ENCODE results near the gene HHIPL2. TPM values are rescaled to one million over a fixed set of nuclear protein-coding genes. Genes with fewer than 3 reads are reported as not detected.

The HHIPL2 gene
- total and polyA plus RNA-seq, 2 donors, result 0.33 to 0.57 TPM

DNA sequence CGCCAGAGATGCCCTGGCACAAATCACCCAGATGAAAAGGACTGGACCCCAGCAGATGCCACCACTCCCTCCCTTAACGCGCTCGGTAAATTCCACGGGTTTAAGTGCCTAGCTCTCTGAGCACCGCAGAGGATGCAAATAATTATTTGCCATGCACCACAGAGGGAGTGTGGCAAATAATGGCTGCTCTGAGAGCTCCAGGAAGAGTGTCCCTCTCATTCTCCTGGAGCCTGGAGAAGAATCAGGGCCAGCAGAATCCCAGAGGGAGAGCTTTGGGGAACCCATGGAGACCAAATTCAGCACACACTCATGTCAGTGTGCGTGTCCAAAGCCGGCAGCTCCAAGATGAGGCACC, 667 bp downstream of the HHIPL2 start:
- H3K4me1 ChIP-seq (ENCODE audit: control insufficient read depth in 2 of 2, insufficient read depth in 2 of 2, low read length in 2 of 2), result no peaks in the 10 kb centered on the region
- H3K27me3 ChIP-seq (ENCODE audit: control insufficient read depth in 2 of 2, insufficient read depth in 1 of 2, low read length in 1 of 2), result peaks cover 0 to 14% of the 10 kb centered on the region in 2 donors
- no peak overlapping the region for H3K4me3 ChIP-seq (ENCODE audit: low read length in 2 of 2)
- WGBS, result 76% methylated on average over 8 of the region's 8 CpGs
- no peaks in the 10 kb centered on the region for H3K9me3 ChIP-seq (ENCODE audit: control insufficient read depth in 2 of 2, insufficient read depth in 1 of 2, low read length in 1 of 2)
- no peak for DNase-seq (ENCODE audit: low read depth in 6 of 9, low spot score in 9 of 9)
- no peaks in the 10 kb centered on the region for H3K36me3 ChIP-seq (ENCODE audit: control insufficient read depth in 2 of 2, insufficient read depth in 2 of 2, low read length in 1 of 2)
- H3K27ac ChIP-seq (ENCODE audit: low read depth in 1 of 2, low read length in 1 of 2), result no peak overlapping the region

DNA sequence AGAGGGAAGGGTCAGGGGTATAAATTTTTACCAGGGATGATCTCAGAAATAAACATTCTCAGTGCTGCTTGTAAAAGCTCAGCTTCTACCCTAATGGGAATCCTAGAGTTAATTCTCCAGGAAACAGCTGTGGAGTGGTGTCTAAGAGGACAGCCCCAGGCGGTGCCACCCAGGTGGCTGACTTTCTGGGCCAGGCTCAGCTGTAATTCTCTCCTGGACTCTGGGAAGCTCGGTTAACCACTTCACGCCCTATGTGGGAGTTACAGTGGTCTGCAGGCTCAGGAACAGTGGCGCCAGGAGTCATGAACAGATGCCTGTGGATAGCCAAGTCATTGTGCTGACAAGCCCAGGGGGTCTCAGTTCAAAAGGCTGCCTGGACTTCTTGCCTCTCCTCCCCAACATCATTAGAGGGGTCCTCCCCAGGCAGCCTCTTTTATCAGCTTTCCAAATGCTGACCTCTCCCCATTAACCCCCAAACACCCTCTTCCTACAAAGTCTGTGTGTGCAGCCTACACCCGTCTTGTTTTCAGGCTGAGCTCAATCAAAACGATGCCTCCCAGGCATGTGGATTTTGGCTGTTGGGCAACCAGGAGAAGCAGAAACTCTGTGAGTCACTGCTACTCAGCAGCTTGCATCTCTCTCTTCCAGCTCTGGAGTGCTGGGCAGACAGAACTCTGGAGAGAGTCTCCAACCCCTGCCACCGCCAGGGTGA, 1.2 kb downstream of the HHIPL2 start:
- no peak for DNase-seq (ENCODE audit: low read depth in 6 of 9, low spot score in 9 of 9)
- H3K9me3 ChIP-seq (ENCODE audit: control insufficient read depth in 2 of 2, insufficient read depth in 1 of 2, low read length in 1 of 2), result no peaks in the 10 kb centered on the region
- H3K4me1 ChIP-seq (ENCODE audit: control insufficient read depth in 2 of 2, insufficient read depth in 2 of 2, low read length in 2 of 2), result no peaks in the 10 kb centered on the region
- H3K36me3 ChIP-seq (ENCODE audit: control insufficient read depth in 2 of 2, insufficient read depth in 2 of 2, low read length in 1 of 2), result no peaks in the 10 kb centered on the region
- no peak overlapping the region for H3K4me3 ChIP-seq (ENCODE audit: low read length in 2 of 2)
- H3K27me3 ChIP-seq (ENCODE audit: control insufficient read depth in 2 of 2, insufficient read depth in 1 of 2, low read length in 1 of 2), result peaks cover 0 to 14% of the 10 kb centered on the region in 2 donors
- WGBS, result 21% methylated on average over 7 of the region's 7 CpGs
- no peak overlapping the region for H3K27ac ChIP-seq (ENCODE audit: low read depth in 1 of 2, low read length in 1 of 2)

DNA sequence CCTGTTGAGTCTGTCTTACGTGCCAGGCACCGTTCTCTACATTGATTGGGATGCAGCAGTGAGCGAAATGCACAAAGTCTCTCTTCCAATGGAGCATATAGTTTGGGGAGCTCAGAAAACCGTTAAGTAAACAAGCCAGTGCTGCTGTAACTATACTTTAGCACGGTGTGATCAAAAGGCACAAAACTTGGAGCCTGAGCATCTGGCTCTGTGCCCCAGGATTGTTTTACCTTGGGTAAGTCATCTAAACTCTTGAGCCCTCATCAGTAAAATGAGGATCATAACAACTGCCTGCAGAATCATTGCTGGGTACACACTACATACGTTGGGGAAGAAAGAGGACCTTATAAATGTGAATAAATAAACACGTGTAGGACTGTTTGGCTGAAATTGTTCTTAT, 1.8 kb downstream of the HHIPL2 start:
- Histone ChIP-seq H3K27ac (ENCODE audit: low read depth in 1 of 2, low read length in 1 of 2) (no peak overlapping the region), H3K36me3 (ENCODE audit: control insufficient read depth in 2 of 2, insufficient read depth in 2 of 2, low read length in 1 of 2) (no peaks in the 10 kb centered on the region), H3K4me1 (ENCODE audit: control insufficient read depth in 2 of 2, insufficient read depth in 2 of 2, low read length in 2 of 2) (no peaks in the 10 kb centered on the region), H3K4me3 (ENCODE audit: low read length in 2 of 2) (no peak overlapping the region), H3K27me3 (ENCODE audit: control insufficient read depth in 2 of 2, insufficient read depth in 1 of 2, low read length in 1 of 2) (peaks cover 0 to 14% of the 10 kb centered on the region in 2 donors), H3K9me3 (ENCODE audit: control insufficient read depth in 2 of 2, insufficient read depth in 1 of 2, low read length in 1 of 2) (no peaks in the 10 kb centered on the region)
- 71% methylated on average over 7 of the region's 7 CpGs for WGBS
- DNase-seq (ENCODE audit: low read depth in 6 of 9, low spot score in 9 of 9), result no peak

DNA sequence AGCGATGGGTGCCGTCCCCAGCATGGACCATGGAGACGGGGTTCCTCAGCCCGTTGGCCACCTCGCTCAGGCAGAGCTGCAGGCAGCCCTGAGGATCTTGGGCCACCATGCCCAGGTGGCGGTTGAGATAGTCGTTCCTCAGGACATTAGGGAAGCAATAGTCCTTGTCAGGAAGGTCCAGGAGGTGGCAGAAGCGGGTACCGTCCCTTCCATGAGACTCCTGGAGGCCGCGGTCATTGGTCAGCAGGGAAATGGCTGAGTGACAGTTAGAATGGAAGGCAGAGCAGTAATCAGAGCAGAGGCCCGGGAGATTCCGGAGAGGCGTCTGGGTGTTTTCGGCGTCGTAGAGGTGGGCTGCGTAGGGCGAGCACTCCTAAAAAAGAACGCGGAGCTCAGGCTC, 4.1 kb downstream of the HHIPL2 start:
- Histone ChIP-seq H3K9me3 (ENCODE audit: control insufficient read depth in 2 of 2, insufficient read depth in 1 of 2, low read length in 1 of 2) (no peaks in the 10 kb centered on the region), H3K27me3 (ENCODE audit: control insufficient read depth in 2 of 2, insufficient read depth in 1 of 2, low read length in 1 of 2) (peaks cover 0 to 14% of the 10 kb centered on the region in 2 donors), H3K27ac (ENCODE audit: low read depth in 1 of 2, low read length in 1 of 2) (no peak overlapping the region), H3K36me3 (ENCODE audit: control insufficient read depth in 2 of 2, insufficient read depth in 2 of 2, low read length in 1 of 2) (no peaks in the 10 kb centered on the region), H3K4me1 (ENCODE audit: control insufficient read depth in 2 of 2, insufficient read depth in 2 of 2, low read length in 2 of 2) (no peaks in the 10 kb centered on the region), H3K4me3 (ENCODE audit: low read length in 2 of 2) (no peak overlapping the region)
- 95% methylated on average over 21 of the region's 21 CpGs for WGBS
- no peak for DNase-seq (ENCODE audit: low read depth in 6 of 9, low spot score in 9 of 9)

DNA sequence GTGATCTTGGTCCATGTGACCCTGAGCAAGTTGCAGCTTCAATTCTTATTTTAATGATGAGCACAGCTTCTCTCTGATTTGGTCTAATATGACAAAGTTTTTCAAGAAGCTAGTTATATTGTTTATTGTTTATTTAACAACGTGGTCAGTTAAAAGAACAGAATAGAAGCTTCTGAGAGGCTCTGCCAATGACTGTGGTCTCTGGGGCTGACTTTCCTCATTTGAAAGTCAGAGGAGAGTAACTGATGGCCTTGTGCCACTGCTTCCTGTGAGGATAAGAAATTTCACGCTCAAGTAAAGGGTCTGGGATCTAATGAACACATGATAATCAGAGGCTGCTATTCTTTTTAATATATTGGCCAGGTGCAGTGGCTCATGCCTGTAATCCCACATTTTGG, 7.3 kb downstream of the HHIPL2 start:
- no peaks in the 10 kb centered on the region for H3K36me3 ChIP-seq (ENCODE audit: control insufficient read depth in 2 of 2, insufficient read depth in 2 of 2, low read length in 1 of 2)
- WGBS, result 84% methylated on average over 2 of the region's 2 CpGs
- no peak overlapping the region for H3K27ac ChIP-seq (ENCODE audit: low read depth in 1 of 2, low read length in 1 of 2)
- H3K4me3 ChIP-seq (ENCODE audit: low read length in 2 of 2), result no peak overlapping the region
- H3K27me3 ChIP-seq (ENCODE audit: control insufficient read depth in 2 of 2, insufficient read depth in 1 of 2, low read length in 1 of 2), result no peaks in the 10 kb centered on the region
- DNase-seq (ENCODE audit: low read depth in 6 of 9, low spot score in 9 of 9), result no peak
- H3K9me3 ChIP-seq (ENCODE audit: control insufficient read depth in 2 of 2, insufficient read depth in 1 of 2, low read length in 1 of 2), result no peaks in the 10 kb centered on the region
- no peaks in the 10 kb centered on the region for H3K4me1 ChIP-seq (ENCODE audit: control insufficient read depth in 2 of 2, insufficient read depth in 2 of 2, low read length in 2 of 2)

DNA sequence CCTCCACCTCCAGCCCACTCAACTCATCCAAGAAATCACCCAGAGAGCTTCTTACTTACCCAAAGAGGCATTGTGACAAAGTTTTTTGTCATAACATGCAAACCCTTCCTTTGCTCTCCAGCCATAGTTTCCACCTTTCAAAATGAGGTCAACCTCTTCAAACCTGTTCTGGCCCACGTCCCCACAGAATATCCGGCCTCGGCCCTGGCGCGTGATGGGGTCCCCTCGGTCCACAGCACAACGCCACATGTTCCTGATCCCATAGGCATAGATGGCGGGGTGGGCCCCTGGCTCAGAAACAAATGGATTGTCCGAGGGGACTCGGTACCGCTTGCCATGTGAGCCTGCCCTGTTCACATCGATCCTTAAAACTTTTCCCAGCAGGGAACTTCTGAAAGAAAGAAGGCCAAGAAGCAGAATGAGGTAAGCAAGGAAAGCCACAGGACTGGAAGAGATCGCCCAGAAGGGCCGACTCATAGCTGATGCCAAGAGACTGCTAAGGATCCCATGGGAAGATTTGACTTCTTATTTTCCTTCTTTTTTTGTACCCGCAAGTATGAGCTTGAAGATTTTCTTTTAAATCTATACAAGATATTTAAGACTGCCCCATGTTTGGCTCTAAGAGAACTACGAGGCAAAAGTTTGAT, 7.8 kb downstream of the HHIPL2 start:
- WGBS, result 91% methylated on average over 16 of the region's 16 CpGs
- H3K27ac ChIP-seq (ENCODE audit: low read depth in 1 of 2, low read length in 1 of 2), result no peak overlapping the region
- H3K36me3 ChIP-seq (ENCODE audit: control insufficient read depth in 2 of 2, insufficient read depth in 2 of 2, low read length in 1 of 2), result no peaks in the 10 kb centered on the region
- no peaks in the 10 kb centered on the region for H3K27me3 ChIP-seq (ENCODE audit: control insufficient read depth in 2 of 2, insufficient read depth in 1 of 2, low read length in 1 of 2)
- DNase-seq (ENCODE audit: low read depth in 6 of 9, low spot score in 9 of 9), result no peak
- no peak overlapping the region for H3K4me3 ChIP-seq (ENCODE audit: low read length in 2 of 2)
- no peaks in the 10 kb centered on the region for H3K9me3 ChIP-seq (ENCODE audit: control insufficient read depth in 2 of 2, insufficient read depth in 1 of 2, low read length in 1 of 2)
- H3K4me1 ChIP-seq (ENCODE audit: control insufficient read depth in 2 of 2, insufficient read depth in 2 of 2, low read length in 2 of 2), result no peaks in the 10 kb centered on the region

DNA sequence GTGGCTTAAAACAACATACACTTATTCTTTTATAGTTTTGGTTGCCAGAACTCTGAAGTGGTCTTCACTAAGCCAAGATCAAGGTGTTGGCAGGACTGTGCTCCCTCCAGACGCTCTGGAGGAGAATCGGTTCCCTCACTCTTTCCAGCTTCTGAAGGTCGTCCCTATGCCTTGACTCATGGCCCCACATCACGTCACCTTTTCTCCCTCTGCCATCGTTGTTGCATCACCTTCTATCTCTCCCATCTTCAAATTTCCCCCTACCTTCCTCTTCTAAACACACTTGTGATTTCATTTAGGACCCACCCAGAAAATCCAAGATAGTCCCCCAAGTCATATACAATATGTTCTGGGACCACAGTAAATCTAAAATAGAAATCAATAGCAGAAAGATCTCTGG, 12.4 kb downstream of the HHIPL2 start:
- H3K4me1 ChIP-seq (ENCODE audit: control insufficient read depth in 2 of 2, insufficient read depth in 2 of 2, low read length in 2 of 2), result no peaks in the 10 kb centered on the region
- H3K36me3 ChIP-seq (ENCODE audit: control insufficient read depth in 2 of 2, insufficient read depth in 2 of 2, low read length in 1 of 2), result no peaks in the 10 kb centered on the region
- H3K27me3 ChIP-seq (ENCODE audit: control insufficient read depth in 2 of 2, insufficient read depth in 1 of 2, low read length in 1 of 2), result no peaks in the 10 kb centered on the region
- WGBS, result 95% methylated on average over 5 of the region's 5 CpGs
- no peak for DNase-seq (ENCODE audit: low read depth in 6 of 9, low spot score in 9 of 9)
- no peaks in the 10 kb centered on the region for H3K9me3 ChIP-seq (ENCODE audit: control insufficient read depth in 2 of 2, insufficient read depth in 1 of 2, low read length in 1 of 2)
- H3K27ac ChIP-seq (ENCODE audit: low read depth in 1 of 2, low read length in 1 of 2), result no peak overlapping the region
- no peak overlapping the region for H3K4me3 ChIP-seq (ENCODE audit: low read length in 2 of 2)

DNA sequence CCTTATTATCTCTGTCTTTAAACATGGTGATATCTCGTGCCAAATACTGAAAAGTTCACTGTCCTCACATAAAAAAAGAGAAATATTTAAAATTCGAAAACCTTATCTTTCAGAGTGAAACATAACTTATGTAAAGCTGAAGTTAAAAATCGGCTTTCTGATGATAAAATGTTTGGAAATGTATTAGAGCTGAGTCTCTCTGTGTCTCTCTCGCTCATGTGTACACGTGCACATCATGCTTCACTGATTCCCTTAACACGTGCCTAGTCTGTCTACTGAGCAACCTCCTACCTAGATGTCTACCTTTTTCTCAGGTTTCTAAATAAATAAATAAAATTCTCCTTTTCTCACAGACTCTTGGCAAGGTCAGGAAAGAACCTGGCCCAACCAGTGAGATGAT, 17.1 kb downstream of the HHIPL2 start:
- no peaks in the 10 kb centered on the region for H3K4me1 ChIP-seq (ENCODE audit: control insufficient read depth in 2 of 2, insufficient read depth in 2 of 2, low read length in 2 of 2)
- no peaks in the 10 kb centered on the region for H3K27me3 ChIP-seq (ENCODE audit: control insufficient read depth in 2 of 2, insufficient read depth in 1 of 2, low read length in 1 of 2)
- no peak overlapping the region for H3K27ac ChIP-seq (ENCODE audit: low read depth in 1 of 2, low read length in 1 of 2)
- no peak for DNase-seq (ENCODE audit: low read depth in 6 of 9, low spot score in 9 of 9)
- H3K9me3 ChIP-seq (ENCODE audit: control insufficient read depth in 2 of 2, insufficient read depth in 1 of 2, low read length in 1 of 2), result no peaks in the 10 kb centered on the region
- WGBS, result 94% methylated on average over 6 of the region's 6 CpGs
- H3K36me3 ChIP-seq (ENCODE audit: control insufficient read depth in 2 of 2, insufficient read depth in 2 of 2, low read length in 1 of 2), result no peaks in the 10 kb centered on the region
- H3K4me3 ChIP-seq (ENCODE audit: low read length in 2 of 2), result no peak overlapping the region

DNA sequence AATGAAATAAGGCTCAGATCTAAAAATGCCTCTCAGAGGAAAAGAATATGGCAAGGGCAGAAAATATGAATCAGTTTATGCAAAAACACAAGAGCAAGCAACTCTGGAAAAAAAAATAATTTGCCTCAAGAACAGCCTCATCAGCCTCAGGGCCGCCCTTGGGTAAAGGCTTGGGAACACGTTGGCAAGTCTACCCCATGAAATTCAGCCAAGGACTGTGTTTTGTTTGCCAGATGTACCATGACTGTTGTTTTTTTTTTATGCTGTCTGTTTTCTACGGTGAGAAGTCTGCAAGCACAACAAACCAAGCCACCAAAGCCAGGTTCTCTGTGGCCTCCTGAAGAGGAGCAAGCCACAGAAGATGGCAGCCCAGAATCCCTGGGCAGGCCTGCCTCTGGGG, 18.0 kb downstream of the HHIPL2 start:
- Histone ChIP-seq H3K4me3 (ENCODE audit: low read length in 2 of 2) (no peak overlapping the region), H3K9me3 (ENCODE audit: control insufficient read depth in 2 of 2, insufficient read depth in 1 of 2, low read length in 1 of 2) (no peaks in the 10 kb centered on the region), H3K27ac (ENCODE audit: low read depth in 1 of 2, low read length in 1 of 2) (no peak overlapping the region), H3K27me3 (ENCODE audit: control insufficient read depth in 2 of 2, insufficient read depth in 1 of 2, low read length in 1 of 2) (no peaks in the 10 kb centered on the region), H3K36me3 (ENCODE audit: control insufficient read depth in 2 of 2, insufficient read depth in 2 of 2, low read length in 1 of 2) (no peaks in the 10 kb centered on the region), H3K4me1 (ENCODE audit: control insufficient read depth in 2 of 2, insufficient read depth in 2 of 2, low read length in 2 of 2) (no peaks in the 10 kb centered on the region)
- no peak for DNase-seq (ENCODE audit: low read depth in 6 of 9, low spot score in 9 of 9)
- 81% methylated on average over 3 of the region's 3 CpGs for WGBS

All from thymus (tissue), 11 donors.